ENCODE measurements around the gene ZNF862. TPM values are rescaled to one million over a fixed set of nuclear protein-coding genes. Genes with fewer than 3 reads are reported as not detected.

Gene ZNF862
- total RNA-seq, 1 donor from 2014 or later: 12.1 TPM

- no peak for DNase-seq
Observed at GRCh38 chr7:149811831-149812490, 26.2 kb upstream of the ZNF862 start.

- no peak for DNase-seq
Observed at GRCh38 chr7:149813254-149814035, 24.7 kb upstream of the ZNF862 start.

GRCh38 chr7:149814494-149814893 lies 23.7 kb upstream of the ZNF862 start:
- DNase-seq: no peak

GRCh38 chr7:149815121-149815520 lies 23.1 kb upstream of the ZNF862 start:
- no peak for DNase-seq

GRCh38 chr7:149815661-149816266 lies 22.4 kb upstream of the ZNF862 start:
- DNase-seq: no peak

GRCh38 chr7:149816267-149816751 lies 21.9 kb upstream of the ZNF862 start:
- no peak for DNase-seq

GRCh38 chr7:149816794-149817193 lies 21.4 kb upstream of the ZNF862 start:
- no peak for DNase-seq

GRCh38 chr7:149817301-149817771 lies 20.8 kb upstream of the ZNF862 start:
- DNase-seq: no peak

GRCh38 chr7:149817836-149818535 lies 20.2 kb upstream of the ZNF862 start:
- DNase-seq: no peak

GRCh38 chr7:149818536-149818840 lies 19.7 kb upstream of the ZNF862 start:
- no peak for DNase-seq

- no peak for DNase-seq
Observed at GRCh38 chr7:149819141-149819960, 18.8 kb upstream of the ZNF862 start.

- no peak for DNase-seq
Observed at GRCh38 chr7:149819961-149820340, 18.2 kb upstream of the ZNF862 start.

- DNase-seq: no peak
Observed at GRCh38 chr7:149820622-149821190, 17.5 kb upstream of the ZNF862 start.

- DNase-seq: no peak
Observed at GRCh38 chr7:149821191-149822148, 16.7 kb upstream of the ZNF862 start.

GRCh38 chr7:149822353-149822943 lies 15.7 kb upstream of the ZNF862 start:
- DNase-seq: no peak

GRCh38 chr7:149823191-149823630 lies 15.0 kb upstream of the ZNF862 start:
- no peak for DNase-seq

- DNase-seq: no peak
Observed at GRCh38 chr7:149823631-149824199, 14.5 kb upstream of the ZNF862 start.

- no peak for DNase-seq
Observed at GRCh38 chr7:149824301-149824741, 13.9 kb upstream of the ZNF862 start.

- no peak for DNase-seq
Observed at GRCh38 chr7:149824748-149825566, 13.2 kb upstream of the ZNF862 start.

Data from dermis blood vessel endothelial cell (primary cell).